Ishikawa (cell line): Measurements from ENCODE around the gene PRKCD.
A peak's percentile ranks its signal among the peaks of the same experiment; 100 is the strongest.

ENCODE experiments used
- CEBPB ChIP-seq: IDR thresholded peaks from 2 replicates; pipeline ENCODE4 v1.6.1; 2012
- CREB1 ChIP-seq: IDR thresholded peaks from 2 replicates; pipeline ENCODE4 v1.6.1; 2012; ENCODE audit warnings: low read depth
- EGR1 ChIP-seq: IDR thresholded peaks from 2 replicates; pipeline ENCODE4 v1.6.1; 2012
- EP300 ChIP-seq: IDR thresholded peaks from 2 replicates; pipeline ENCODE4 v1.6.1; 2012; ENCODE audit warnings: borderline replicate concordance
- FOXM1 ChIP-seq: IDR thresholded peaks from 2 replicates; pipeline ENCODE4 v1.6.1; 2012; ENCODE audit warnings: low read depth, borderline replicate concordance
- MAX ChIP-seq: IDR thresholded peaks from 2 replicates; pipeline ENCODE4 v1.6.1; 2012
- NFIC ChIP-seq: IDR thresholded peaks from 2 replicates; pipeline ENCODE4 v1.6.1; 2012
- RAD21 ChIP-seq: IDR thresholded peaks from 2 replicates; pipeline ENCODE4 v1.6.1; 2012; ENCODE audit warnings: low read depth
- REST ChIP-seq: IDR thresholded peaks from 2 replicates; pipeline ENCODE4 v1.6.1; 2012; ENCODE audit warnings: low read depth, mild to moderate bottlenecking
- TAF1 ChIP-seq: IDR thresholded peaks from 2 replicates; pipeline ENCODE4 v1.6.1; 2012; ENCODE audit warnings: low read depth, mild to moderate bottlenecking
- TCF12 ChIP-seq: IDR thresholded peaks from 2 replicates; pipeline ENCODE4 v1.6.1; 2012; ENCODE audit warnings: low read depth
- TEAD4 ChIP-seq: IDR thresholded peaks from 2 replicates; pipeline ENCODE4 v1.6.1; 2012
- USF1 ChIP-seq: IDR thresholded peaks from 2 replicates; pipeline ENCODE4 v1.6.1; 2012
- YY1 ChIP-seq: IDR thresholded peaks from 2 replicates; pipeline ENCODE4 v1.6.1; 2012; ENCODE audit warnings: low read depth
- ZBTB7A ChIP-seq: IDR thresholded peaks from 2 replicates; pipeline ENCODE4 v1.6.1; 2012; ENCODE audit warnings: low read depth

The PRKCD gene

GRCh38 chr3:53198256-53198977 is 37.4 kb downstream of the PRKCD start:
- TF ChIP-seq ZBTB7A: no peak
- no peak for TF ChIP-seq YY1
- no peak for TF ChIP-seq EGR1
- no peak for TF ChIP-seq CEBPB
- no peak for TF ChIP-seq EP300

- TF ChIP-seq CREB1 (no peak), TAF1 (no peak), NFIC (no peak), TEAD4 (no peak), TCF12 (no peak), YY1 (no peak), REST (no peak), USF1 (no peak), FOXM1 (no peak), MAX (no peak), ZBTB7A (no peak), CEBPB (no peak)
Observed at GRCh38 chr3:53198996-53199395, 38.0 kb downstream of the PRKCD start.

- peak; percentile 35; the same call in 1 of the 2 replicates for TF ChIP-seq RAD21
- no peak for TF ChIP-seq FOXM1
Observed at GRCh38 chr3:53199834-53200233, 38.8 kb downstream of the PRKCD start.

GRCh38 chr3:53200501-53201498 is 39.8 kb downstream of the PRKCD start:
- TF ChIP-seq TCF12: no peak
- TF ChIP-seq EGR1: no peak
- no peak for TF ChIP-seq YY1

GRCh38 chr3:53202331-53203015 is 41.5 kb downstream of the PRKCD start:
- TF ChIP-seq EP300: no peak
- no peak for TF ChIP-seq TEAD4
- no peak for TF ChIP-seq YY1
- no peak for TF ChIP-seq MAX
- no peak for TF ChIP-seq TCF12
- no peak for TF ChIP-seq FOXM1
- no peak for TF ChIP-seq CREB1
- no peak for TF ChIP-seq USF1
- no peak for TF ChIP-seq NFIC
- TF ChIP-seq EGR1: no peak
- TF ChIP-seq CEBPB: no peak
- TF ChIP-seq RAD21: no peak
- no peak for TF ChIP-seq REST
- no peak for TF ChIP-seq ZBTB7A
